ENCODE measurements around the gene FN1.

- no peak for TF ChIP-seq POLR2A (IDR thresholded peaks at IDR 0.05)
- TF ChIP-seq CTCF (IDR thresholded peaks at IDR 0.05), result no peak
These were observed 43.1 kb downstream of the FN1 start for GRCh38 chr2:215392687-215393270.

Data from body of pancreas (tissue), 4 donors.